ENCODE data around the gene PACSIN1.

PACSIN1 gene

GRCh38 chr6:34581561-34581920 lies 115.7 kb downstream of the PACSIN1 start:
- no peak for DNase-seq (ENCODE audit: low spot score)

- DNase-seq (ENCODE audit: low spot score): no peak
These were observed 117.6 kb downstream of the PACSIN1 start for GRCh38 chr6:34583461-34583860.

DNA sequence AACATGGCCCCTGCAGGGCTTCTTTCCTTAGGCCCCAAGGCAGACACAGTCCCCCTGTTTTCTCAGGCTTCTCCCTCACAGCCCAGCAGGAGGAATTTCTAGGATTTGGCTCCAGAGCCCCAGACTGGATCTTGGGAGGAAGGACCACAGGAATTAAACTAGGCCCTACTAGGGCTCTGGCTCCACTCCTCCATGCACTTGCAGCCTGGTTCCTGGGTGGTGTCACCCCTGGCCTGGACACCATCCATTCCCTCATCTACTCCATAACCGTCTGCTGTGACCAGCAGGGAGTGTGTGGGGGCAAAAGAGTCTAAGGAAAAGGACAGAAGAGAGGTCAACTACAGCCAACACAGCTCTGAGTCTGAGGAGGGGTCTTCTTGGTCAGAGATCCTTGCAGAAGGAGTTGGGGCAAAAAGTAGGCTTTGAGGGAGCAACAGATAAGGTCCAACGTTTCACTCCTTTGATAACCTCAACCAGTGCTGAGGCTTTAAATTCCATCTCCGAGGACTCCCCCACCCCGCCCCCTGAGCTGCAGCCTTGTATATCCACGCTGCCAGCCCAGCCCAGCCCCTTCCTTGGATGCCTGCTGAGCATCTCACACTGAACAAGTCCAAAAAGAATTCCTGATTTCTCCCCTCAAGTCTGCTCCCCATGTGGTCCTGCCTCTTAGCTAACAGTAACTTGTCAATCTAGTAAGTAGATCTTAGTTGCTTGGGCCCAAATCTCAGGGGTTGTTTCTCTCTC lies 118.2 kb downstream of the PACSIN1 start:
- DNase-seq (ENCODE audit: low spot score): no peak

DNA sequence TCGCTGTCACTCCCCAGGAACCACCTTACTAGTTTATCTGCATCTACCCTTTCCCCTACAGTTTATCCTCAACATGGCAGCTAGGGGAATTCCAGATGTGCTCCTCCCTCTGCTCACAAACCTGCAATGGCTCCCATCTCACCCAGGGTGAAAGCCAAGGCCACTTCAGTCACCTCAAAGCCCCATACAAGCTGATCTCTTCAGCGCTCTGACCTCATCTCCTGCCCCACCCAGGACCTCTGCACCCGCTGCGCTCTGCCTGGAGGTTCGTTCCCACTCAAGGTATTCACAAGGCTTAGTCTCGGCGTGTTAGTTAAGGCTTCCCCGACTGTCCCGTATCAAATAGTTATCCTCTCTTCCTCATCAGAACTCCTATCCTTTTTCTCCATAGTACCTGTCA lies 118.8 kb downstream of the PACSIN1 start:
- DNase-seq (ENCODE audit: low spot score): no peak
